HG03108 (cell line): Measurements from ENCODE around the gene PIK3R6.
"Not testable (repeated sequence)": the region's sequence is repeated elsewhere in the genome, so short reads cannot be mapped to it uniquely, and the experiment has no call there.

Experiments
- ATAC-seq: cut with Tn5 transposase; IDR thresholded peaks from one replicate; pipeline ENCODE4 v1.9.1; 2021; ENCODE audit warnings: moderate library complexity; ENCODE audit not compliant: unreplicated experiment

PIK3R6 gene

DNA sequence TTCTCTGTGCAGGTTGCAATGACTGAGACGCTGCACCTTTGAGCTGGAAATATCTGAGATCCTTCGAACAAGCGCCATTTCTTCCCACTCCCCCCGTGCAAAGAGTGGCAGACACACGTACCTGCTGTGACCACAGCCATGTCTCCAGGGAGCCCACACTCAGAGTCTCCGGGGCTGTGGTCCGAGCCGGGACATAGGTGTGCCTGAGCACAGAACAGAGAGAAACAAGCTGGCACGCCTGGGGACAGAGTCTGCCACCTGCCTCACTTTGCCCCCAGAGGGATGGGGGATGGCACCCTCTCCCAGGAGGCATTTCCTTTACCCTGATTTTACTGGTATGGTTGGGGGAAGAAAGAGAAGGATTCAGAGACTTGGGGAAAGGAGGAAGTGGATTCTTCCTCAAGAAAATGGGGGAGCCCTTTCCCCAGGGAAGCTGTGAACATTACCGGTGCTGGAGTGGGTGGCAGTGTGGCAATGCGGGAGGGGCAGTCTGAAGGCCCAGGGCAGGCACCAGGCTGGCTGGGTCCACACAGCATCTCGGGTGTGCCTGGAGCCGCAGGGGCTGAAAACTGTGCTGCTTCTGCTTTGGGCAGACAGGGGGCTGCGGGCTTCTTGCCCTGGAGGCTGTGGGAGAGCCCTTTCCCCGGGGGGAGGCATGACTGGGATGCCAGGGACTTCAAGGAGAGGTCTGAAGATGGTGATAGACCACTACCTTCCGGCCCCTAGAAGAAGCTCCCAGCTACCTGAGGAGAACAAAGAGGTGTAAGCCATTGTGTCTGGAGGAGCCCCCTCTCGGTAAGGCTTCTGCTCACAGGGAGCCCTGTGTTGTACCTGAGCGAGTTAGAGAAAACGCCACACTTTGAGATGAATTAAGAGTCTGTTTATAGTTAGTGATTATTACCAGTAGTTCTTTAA, 6.6 kb upstream of the PIK3R6 start:
- ATAC-seq: no peak

DNA sequence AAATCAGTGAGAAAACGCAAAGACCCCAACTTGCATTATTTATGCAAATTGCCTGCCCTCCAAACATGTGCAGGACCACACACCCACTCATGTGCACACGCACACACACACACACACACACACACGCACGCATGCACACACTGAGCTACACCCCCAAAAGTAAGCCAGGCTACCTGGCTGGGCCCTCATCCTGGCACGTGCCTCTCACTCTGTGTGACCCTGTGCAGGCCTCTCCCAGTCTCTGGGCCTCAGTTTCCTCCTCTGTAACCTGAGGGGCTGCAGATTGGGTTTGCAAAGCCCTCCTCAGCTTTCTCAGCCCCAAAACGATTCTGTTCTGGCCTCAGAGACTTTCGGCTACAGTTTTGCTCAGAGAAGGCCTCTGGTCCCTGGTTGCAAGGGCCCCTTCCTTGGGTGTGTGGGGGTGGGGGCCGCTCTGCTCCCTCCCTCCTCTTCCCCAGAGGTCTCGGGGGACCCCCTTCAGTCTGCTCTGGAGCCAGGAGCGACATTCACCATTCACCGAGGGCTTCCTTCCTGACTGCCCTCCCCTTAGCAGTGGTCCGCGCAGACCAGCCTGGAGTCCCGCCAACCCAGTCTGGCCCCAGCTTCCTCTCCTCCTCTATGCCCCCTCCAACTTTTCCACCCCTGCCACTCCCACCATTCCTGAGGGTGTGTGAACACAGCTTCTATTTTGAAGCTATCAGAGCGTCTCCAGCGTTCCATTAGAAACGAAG, 5.4 kb upstream of the PIK3R6 start:
- no peak for ATAC-seq

DNA sequence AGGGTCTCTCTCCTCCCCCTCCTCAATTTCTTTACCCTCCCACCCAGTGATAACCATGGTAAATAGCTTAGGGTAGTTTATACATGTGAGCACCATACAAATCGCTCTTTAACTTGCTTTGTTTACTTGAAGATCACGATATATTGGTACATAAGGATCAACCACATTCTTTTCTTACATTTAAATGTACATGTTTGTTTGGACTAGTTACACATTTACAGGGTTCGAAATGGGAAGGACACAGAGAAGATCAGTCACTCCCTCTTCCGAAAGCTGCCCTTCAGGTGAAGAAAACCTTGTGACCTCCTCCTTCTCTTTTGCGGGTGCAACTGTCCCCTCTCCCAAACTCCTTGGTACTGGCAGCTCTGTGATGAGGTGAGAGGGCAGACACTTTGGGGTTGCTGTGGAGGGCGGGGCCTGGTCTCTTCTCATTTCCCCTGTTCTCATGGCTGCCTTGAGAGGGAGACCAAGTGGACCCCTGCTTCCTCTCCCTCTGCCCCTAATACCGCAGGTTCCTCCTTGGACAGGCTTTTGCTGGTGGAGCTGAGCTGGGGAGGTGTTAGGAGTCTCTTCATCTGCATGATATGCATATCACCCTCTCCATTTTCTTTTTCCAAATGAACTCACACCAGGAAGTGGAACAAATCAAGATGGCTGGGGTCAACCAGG, 4.7 kb upstream of the PIK3R6 start:
- no peak for ATAC-seq

DNA sequence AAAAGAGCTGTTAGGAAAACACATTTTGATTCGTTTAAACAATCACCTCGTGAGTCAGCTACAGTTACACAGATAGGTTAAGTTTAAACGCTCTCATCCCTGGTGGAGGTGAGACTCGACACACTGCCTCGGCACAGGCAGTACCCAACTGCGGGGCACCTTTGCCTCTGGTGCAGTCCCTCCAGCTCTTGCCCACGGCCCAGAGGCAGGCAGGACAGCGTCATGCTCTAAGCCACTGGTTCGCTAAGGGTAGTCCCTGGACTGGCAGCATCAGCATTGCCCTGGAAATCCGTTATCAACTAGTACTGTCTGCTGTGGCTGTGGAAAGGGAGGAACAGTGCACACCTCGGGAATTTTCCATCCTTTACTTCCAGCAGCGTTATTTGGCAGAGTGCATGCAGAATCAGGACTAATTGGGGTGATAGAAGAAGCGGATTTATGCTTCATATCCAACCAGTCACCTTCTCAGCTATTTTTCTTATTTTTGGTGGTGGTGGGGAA, 3.7 kb upstream of the PIK3R6 start:
- ATAC-seq: no peak

DNA sequence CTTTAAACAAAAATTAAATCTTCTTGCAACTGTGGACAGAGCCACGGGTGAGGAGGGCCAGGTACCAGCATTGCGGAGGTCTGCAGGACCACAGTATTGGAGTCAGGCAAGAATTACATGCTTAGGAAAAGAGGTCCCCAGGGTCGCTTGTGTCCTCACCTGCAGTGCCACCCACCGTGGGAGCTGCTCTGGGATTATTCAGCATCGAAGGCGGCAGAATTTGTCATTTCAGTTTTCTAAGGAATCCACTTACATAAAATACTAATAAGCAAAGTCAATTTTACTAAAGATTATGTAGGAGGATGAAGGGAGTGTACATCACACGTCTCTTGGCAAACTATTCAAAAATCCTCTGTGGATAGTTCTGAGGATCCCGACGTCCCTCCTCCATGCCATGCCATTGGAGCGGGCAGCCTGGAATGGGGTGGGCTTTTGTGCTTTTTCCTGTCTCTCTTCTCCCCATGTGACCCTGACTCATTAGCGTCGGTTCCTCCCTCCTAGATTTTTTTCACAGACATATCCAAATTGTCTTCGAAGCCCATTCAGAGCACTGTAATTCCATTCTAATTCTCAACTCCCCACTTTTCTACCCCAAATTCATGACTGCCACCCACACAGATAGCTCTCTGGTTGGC, 3.0 kb upstream of the PIK3R6 start:
- ATAC-seq: no peak

DNA sequence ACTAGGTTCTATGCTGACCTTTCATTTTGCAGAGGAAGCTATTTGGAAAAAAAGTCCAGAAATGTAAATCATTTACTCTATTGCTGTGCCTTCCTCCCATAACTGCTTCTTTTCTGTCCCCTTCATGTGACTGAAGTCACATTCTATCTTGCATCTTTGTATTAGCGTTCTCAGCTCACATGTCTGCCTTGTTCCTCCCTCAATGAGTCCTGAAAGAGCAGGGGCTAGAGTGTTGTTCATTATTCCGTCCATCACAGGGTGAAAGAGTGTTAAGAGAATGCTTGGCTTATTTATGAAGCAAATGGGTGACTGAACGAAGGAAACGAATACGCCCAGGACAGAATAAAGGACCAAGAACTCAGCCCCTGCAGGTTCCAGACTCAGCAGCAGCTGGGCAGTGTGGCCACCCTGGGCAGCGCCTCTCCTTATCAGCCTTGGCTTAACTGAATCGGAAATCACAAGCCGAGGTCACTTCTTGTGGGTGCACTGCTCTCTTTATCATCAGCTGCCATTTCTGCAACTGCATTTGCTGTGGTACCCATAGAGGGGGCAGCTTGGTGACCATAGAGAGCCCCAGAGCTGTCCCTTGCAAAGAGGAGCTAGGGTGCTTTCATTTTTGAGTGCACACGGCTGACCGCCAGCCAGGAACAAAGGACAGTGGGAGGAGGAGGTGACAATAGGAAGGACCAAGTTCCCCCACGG, 1.8 kb upstream of the PIK3R6 start:
- ATAC-seq: no peak

DNA sequence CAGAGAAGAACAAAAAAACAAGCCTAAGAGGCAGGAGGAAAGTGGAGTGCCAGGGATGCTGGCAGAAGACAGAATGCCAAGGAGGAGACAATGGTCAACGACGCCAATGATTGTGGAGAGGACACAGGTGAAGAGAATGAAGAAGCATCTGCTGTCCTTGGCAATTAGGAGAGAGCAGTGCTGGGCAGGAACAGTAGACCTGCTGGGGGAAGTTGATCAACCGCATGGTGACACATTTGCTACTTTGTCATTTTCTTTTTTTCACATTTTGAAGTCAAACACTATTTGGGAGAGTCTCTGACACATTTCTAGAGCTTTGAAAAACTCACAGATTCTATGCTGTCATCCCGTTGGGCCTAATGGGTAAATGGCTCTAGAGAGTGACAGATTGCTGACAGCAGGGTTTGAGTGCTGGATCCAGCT, 1.1 kb upstream of the PIK3R6 start:
- ATAC-seq: peak; percentile 54

DNA sequence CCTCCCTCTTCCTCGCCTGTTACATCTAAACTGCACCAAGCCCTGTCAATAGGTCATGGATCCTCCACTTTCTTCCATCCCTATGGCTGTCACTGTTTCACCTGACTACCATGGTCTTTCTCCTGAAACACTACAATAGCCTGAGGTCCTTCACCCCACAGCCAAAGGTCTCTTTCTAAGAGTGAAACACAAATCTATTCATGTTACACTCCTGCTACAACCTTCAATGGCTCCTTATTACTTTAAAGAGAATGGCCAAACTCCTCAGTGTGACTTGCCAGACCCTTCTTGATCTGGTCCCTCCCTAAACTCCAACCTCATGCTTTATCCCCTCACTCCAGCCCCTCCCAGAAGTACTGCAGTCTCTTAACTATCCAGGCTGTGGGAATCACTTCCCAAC, 618 bp upstream of the PIK3R6 start:
- no peak for ATAC-seq

DNA sequence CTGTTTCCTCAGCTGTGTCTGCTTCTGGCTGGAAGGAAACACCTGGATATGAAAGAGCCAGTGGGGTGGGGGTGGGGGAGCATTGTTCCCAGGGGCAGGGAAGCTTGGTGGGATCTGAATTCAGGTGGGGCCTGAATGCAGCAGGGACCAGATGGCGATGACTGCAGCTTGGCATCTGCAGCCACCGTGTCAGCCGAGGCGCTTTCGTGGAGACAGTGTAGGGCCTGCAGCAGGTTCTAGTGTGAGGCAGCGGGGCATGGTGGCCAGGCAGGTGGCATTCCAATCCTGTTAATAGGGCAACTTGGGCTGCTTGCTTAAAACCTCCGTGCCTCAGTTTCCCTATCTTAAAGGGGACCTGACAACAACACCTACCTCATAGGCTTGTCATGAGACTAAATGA, 1.7 kb downstream of the PIK3R6 start:
- ATAC-seq: no peak

DNA sequence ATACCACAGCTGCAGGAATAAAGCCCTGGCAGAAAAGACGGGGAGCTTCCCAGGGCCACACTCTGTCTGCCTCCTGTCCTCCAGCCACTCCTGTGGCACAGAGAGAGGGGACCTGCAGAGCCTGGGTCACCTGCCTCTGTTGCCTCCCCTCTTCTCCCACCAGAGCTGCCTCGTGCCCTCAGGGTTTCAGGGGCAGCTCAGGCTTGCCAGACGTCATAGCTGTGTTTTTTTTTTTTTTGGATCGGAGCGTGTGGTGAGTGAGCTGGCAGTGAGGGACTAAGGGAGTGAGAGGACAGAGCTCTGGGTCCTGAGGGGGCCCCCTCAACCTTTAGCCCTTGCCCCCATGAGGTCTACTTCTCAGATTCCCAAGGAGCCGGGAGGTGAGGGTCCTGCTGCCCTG, 2.1 kb downstream of the PIK3R6 start:
- ATAC-seq: no peak

DNA sequence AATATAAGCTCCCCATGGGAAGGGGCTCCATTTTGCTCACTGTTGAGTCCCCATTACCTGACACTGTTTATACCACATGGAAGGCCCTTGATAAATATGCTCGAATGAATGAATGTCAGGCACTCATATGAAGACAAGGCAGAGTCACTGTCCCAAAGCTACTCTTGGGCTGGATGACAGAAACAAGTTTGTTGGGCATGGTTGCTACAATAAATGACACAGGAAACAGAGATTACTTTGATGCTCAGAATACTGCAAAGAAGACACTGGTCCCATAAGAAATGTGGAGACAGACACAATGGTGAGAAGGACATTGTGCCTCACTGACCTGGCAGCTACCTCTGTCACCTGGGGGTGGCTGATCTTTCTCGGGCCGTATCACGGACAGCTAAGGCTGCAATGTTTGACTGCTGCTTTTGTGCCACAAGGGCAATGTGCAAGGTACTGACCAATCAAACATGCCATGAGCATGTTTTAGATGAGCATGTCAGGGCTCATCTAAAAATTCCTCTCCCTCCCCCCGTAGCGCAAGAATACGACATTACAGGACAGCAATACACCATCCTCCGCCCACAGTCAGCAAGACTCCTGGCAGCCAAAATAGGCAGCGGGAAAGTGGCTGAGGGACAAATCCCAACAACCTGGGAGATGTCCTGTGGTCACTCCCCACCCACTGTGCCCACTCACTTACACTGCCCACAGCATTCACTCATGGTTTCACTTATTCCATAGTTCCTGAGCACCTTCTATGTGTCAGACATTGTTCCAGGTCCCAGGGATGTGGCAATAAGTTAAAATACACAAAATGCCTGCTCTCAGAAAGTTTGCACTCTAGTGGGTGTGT, 5.0 kb downstream of the PIK3R6 start:
- no peak for ATAC-seq

DNA sequence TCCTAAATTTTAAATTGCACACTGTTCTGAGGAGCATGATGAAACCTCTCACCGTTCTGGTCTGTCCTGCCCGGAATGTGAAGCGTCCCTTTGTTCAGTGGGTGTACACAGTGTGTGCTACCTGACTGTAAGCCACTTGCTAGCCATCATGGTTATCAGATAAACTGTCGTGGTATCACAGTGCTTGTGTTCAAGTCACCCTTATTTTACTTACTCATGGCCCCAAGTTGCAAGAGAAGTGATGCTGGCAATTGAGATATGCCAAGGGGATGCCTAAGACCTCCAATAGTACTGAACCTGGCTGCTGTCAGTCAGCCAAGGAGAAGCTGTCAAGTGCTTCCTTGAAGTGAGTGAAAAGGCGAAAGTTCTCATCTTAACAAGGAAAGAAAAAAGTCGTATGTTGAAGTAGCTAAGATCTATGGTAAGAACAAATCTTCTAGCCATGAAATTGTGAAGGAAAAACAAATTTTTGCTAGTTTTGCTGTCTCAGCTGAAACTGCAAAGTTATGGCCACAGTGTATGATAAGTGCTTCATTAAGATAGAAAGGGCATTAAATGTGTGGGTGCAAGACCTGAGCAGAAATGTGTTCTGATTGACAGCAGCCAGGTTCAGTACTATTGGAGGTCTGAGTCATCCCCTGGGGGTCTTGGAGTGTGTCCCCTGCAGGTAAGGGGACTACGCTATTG, 5.8 kb downstream of the PIK3R6 start:
- no peak for ATAC-seq

DNA sequence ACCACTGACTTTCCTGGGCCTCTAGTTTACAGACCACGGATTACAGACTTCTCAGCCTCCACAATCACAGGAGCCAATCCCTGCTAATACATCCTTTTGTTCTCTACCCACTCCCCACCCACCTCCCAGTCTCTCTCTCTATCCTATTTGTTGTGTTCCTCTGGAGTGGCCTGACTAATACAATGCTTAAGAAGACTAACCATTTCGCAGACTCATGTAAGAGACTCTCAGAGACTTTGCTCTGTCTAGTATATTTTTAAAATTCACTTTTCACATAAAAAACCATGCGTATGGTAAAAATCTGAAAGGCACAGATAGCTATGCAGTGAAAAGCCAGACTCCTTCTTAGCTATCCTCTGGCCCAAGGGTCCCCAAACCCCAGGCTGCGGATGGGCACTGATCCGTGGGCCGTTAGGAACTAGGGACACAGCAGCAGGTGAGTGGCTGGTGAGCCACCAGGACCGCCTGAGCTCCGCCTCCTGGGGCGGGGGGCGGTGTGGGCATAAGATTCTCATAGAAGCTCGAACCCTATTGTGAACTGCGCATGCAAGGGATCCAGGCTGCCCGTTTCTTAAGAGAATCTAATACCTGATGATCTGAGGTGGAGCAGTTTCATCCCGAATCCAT, 7.6 kb downstream of the PIK3R6 start:
- ATAC-seq: no peak

DNA sequence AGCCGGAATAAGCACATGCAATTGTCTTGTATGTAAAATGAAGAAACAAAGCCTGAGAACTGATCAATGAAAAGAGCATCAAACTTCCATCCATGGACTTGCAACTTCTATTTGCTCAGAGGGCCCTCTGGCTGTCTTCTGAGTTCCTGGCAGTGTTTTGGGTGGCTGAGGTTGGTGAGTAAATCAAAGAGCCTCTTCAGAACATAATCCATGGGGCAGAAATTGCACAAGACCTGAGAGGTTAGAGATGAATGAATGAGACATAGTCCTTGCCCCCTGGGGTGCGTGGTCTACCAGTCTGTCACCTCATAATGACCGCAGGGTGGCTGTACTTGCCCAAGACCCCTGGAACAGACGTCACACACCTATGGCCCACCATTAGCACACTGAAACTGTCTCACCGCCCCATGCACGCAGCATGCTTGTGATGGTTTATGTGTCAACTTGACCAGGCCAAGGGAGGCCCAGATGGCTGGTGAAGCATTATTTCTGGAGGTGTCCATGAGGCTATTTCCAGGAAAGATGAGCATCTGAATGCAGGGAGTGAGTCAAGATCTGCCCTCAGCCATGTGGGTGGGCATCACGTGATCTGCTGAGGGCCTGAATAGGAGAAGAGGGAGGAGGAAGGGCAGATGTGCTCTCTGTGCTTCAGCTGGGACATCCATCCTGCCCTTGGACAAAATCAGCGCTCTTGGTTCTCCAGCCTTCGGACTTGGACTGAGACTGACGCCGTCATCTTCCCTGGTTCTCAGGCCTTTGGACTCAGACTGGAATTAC, 8.3 kb downstream of the PIK3R6 start:
- ATAC-seq: no peak

DNA sequence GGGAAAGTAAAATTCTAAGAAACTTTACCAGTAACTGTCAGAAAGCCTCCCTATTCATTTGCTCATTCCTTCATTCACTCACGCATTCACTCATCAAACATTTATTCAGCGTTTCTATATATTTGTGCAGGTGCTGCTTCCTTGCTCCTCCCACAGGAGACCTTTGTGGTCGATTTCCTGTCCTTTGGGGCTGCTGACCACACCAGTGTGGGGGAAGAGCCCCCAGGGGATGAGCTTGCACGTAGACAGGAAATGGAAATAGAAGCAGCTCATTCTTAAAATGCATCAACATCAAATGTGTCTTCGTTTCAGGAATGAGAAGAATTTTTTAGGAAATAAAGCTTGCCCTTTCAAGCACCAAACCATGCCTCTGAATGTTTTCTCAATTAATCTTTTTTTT, 9.6 kb downstream of the PIK3R6 start:
- no peak for ATAC-seq

DNA sequence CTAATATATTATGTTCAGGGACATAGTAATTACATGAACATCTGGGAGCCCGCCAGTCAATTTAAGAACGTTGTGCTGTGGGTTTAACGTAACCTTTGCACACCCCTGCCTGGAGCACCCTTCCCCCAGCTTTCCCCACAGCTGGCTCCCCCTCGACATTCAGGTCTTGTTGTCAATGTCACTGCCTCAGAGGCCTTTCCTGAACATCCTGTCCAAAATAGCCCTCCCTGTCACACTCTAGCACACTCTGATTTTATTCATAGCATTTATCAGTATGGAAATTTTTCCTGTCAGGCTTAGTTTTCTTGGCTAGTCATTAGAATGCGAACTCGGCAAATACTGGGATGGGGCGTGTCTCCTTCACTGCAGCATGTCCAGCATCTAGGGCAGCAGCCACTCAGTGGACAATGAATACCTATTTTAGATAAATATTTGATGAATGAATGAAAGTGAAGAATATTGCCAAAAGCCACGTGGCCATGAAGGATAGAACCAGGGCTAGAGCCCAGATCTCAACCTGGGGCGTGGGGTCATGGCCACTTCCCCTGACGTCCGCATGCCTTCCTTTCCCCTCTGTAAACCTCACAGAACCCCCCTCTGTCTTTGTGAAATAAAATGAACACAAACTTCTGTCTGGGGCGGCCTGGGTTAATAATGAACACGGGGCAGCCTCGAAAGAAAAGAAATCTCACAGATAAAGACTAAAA, 10.5 kb downstream of the PIK3R6 start:
- ATAC-seq: no peak

DNA sequence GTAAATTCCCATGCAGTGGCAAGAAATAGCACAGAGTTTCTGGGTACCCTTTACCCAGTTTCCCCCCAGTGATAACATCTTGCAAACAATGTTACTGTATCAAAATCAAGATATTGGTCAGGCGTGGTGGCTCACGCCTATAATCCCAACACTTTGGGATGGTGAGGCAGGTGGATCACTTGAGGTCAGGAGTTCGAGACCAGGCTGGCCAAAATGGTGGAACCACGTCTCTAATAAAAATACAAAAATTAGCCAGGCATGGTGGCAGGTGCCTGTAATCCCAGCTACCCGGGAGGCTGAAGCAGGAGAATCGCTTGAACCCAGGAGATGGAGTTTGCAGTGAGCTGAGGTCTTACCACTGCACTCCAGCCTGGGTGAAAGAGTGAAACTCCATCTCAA, 11.3 kb downstream of the PIK3R6 start:
- ATAC-seq: not testable (repeated sequence)
